H1 (cell line): ENCODE results near the gene TLE5. TPM values are rescaled to one million over a fixed set of nuclear protein-coding genes. Genes with fewer than 3 reads are reported as not detected.

Experiments
- CTCF ChIA-PET: fragments of 300-600 bp; sonication (Branson Sonifier 250); formaldehyde crosslinking; loops from one replicate; lab custom pipeline; 2021; ENCODE audit not compliant: partially characterized antibody; lab: Charles Lee
- POLR2A ChIA-PET: fragments of 300-600 bp; sonication (Branson Sonifier 250); formaldehyde crosslinking; loops from one replicate; lab custom pipeline; 2021; ENCODE audit warnings: inconsistent platforms; ENCODE audit not compliant: partially characterized antibody; lab: Charles Lee
- DNase-seq, 2 experiments: peaks; one replicate each; pipeline versions ENCODE4 v3.0.0 to v3.0.0-alpha.2; 2010 to 2022; ENCODE audit warnings: low spot score in 2 of 2, low read depth in 1 of 2, mixed read lengths in 1 of 2
- FAIRE-seq: peaks from 2 replicates; lab custom pipeline; 2011; peaks lifted over from hg19 to GRCh38; lab: Jason Lieb, UNC
- H2AFZ ChIP-seq: 2 replicates; pipeline ENCODE4 v1.8.1; 2012; ENCODE audit warnings: low read length, inconsistent platforms
- H2AK5ac ChIP-seq: 2 replicates; pipeline ENCODE4 v1.6.1; 2013; ENCODE audit warnings: low read depth, low read length
- H2BK120ac ChIP-seq: replicated peaks from 2 replicates; pipeline ENCODE3; 2013; ENCODE audit warnings: low read depth, low read length, inconsistent platforms
- H2BK12ac ChIP-seq: 2 replicates; pipeline ENCODE4 v1.6.1; 2013; ENCODE audit warnings: low read depth, low read length
- H2BK15ac ChIP-seq: 2 replicates; pipeline ENCODE4 v1.6.1; 2013; ENCODE audit warnings: low read length
- H2BK20ac ChIP-seq: 2 replicates; pipeline ENCODE4 v1.6.1; 2013; ENCODE audit warnings: low read length
- H2BK5ac ChIP-seq: 2 replicates; pipeline ENCODE4 v1.6.1; 2013; ENCODE audit warnings: low read depth, low read length
- H3K14ac ChIP-seq: 2 replicates; pipeline ENCODE4 v1.6.1; 2013; ENCODE audit warnings: inconsistent platforms; ENCODE audit not compliant: insufficient read length
- H3K18ac ChIP-seq: 2 replicates; pipeline ENCODE4 v1.6.1; 2013; ENCODE audit warnings: low read length; ENCODE audit errors: extremely low read depth
- H3K23ac ChIP-seq: 2 replicates; pipeline ENCODE4 v1.6.1; 2013; ENCODE audit warnings: inconsistent platforms; ENCODE audit not compliant: insufficient read length
- H3K23me2 ChIP-seq: 2 replicates; pipeline ENCODE4 v1.6.1; 2013; ENCODE audit warnings: low read depth, low read length
- H3K27ac ChIP-seq: 2 replicates; pipeline ENCODE4 v1.6.1; 2011; ENCODE audit warnings: low read depth, low read length, inconsistent platforms
- H3K27me3 ChIP-seq, 4 experiments: replicated peaks in 1 of 4; 1 replicate in 1 of 4; 2 replicates in 3 of 4; pipeline versions ENCODE4 v1.6.1 to v1.8.1; 2011 to 2013; ENCODE audit warnings: low read length in 3 of 4, mild to moderate bottlenecking in 3 of 4, inconsistent platforms in 2 of 4, mixed read lengths in 2 of 4, moderate library complexity in 1 of 4; ENCODE audit not compliant: control insufficient read depth in 3 of 4, insufficient read depth in 3 of 4; ENCODE audit errors: extremely low read depth in 1 of 4
- H3K36me3 ChIP-seq, 4 experiments: 2 replicates each; pipeline versions ENCODE4 v1.6.1 to v1.8.1; 2011 to 2013; ENCODE audit warnings: mild to moderate bottlenecking in 4 of 4, low read length in 3 of 4, moderate library complexity in 2 of 4, control low read depth in 1 of 4, inconsistent platforms in 1 of 4; ENCODE audit not compliant: insufficient read depth in 4 of 4, control insufficient read depth in 2 of 4
- H3K4ac ChIP-seq: replicated peaks from 2 replicates; pipeline ENCODE3; 2013; ENCODE audit warnings: low read length, low read depth, mixed read lengths, inconsistent platforms; ENCODE audit not compliant: insufficient read length
- H3K4me1 ChIP-seq, 4 experiments: replicated peaks in 1 of 4; 1 replicate in 1 of 4; 2 replicates in 3 of 4; pipeline versions ENCODE4 v1.6.1 to v1.8.1; 2011 to 2013; ENCODE audit warnings: low read length in 3 of 4, inconsistent platforms in 2 of 4, mixed read lengths in 1 of 4; ENCODE audit not compliant: insufficient read depth in 4 of 4, control insufficient read depth in 3 of 4
- H3K4me2 ChIP-seq, 2 experiments: 2 replicates each; pipeline versions ENCODE4 v1.6.1 to v1.8.1; 2011 to 2013; ENCODE audit warnings: low read depth in 2 of 2, low read length in 2 of 2, control low read depth in 1 of 2, inconsistent platforms in 1 of 2, mild to moderate bottlenecking in 1 of 2; ENCODE audit not compliant: insufficient read depth in 1 of 2
- H3K4me3 ChIP-seq, 4 experiments: fragments of 200-600, 300-600 bp in 1 of 4; sonication (generic), shearing (Covaris generic), sonication (Bioruptor Twin) in 1 of 4; 2 replicates each; pipeline versions ENCODE4 v1.5.1 to v1.8.1; 2011 to 2016; ENCODE audit warnings: low read length in 4 of 4, low read depth in 3 of 4, control low read depth in 2 of 4, inconsistent platforms in 2 of 4, mild to moderate bottlenecking in 2 of 4, mixed read lengths in 1 of 4, moderate library complexity in 1 of 4; ENCODE audit not compliant: insufficient read depth in 2 of 4; ENCODE audit errors: extremely low read depth in 1 of 4
- H3K56ac ChIP-seq: replicated peaks from 2 replicates; pipeline ENCODE3; 2013; ENCODE audit warnings: low read depth, mild to moderate bottlenecking, mixed read lengths, low read length, inconsistent platforms; ENCODE audit not compliant: insufficient read length
- H3K79me1 ChIP-seq: 2 replicates; pipeline ENCODE4 v1.6.1; 2013; ENCODE audit warnings: low read depth, low read length, control low read depth
- H3K79me2 ChIP-seq, 2 experiments: 2 replicates each; pipeline versions ENCODE4 v1.6.1 to v1.8.1; 2012 to 2013; ENCODE audit warnings: low read length in 2 of 2, mild to moderate bottlenecking in 2 of 2, inconsistent platforms in 1 of 2; ENCODE audit not compliant: insufficient read depth in 2 of 2, control insufficient read depth in 1 of 2
- H3K9ac ChIP-seq, 4 experiments: replicated peaks in 1 of 4; 1 replicate in 1 of 4; 2 replicates in 3 of 4; pipeline versions ENCODE4 v1.6.1 to v1.8.1; 2011 to 2013; ENCODE audit warnings: low read depth in 3 of 4, low read length in 3 of 4, control low read depth in 2 of 4, mild to moderate bottlenecking in 2 of 4, moderate library complexity in 2 of 4, inconsistent platforms in 1 of 4; ENCODE audit errors: extremely low read depth in 1 of 4
- H3K9me3 ChIP-seq, 2 experiments: 2 replicates each; pipeline versions ENCODE4 v1.6.1 to v1.8.1; 2012 to 2013; ENCODE audit warnings: mild to moderate bottlenecking in 2 of 2, moderate library complexity in 2 of 2, control low read depth in 1 of 2, inconsistent platforms in 1 of 2, low read depth in 1 of 2, low read length in 1 of 2, mixed read lengths in 1 of 2; ENCODE audit not compliant: insufficient read depth in 2 of 2
- H4K20me1 ChIP-seq, 2 experiments: replicated peaks in 1 of 2; 2 replicates each; pipeline versions ENCODE3 to v1.8.1; 2011 to 2013; ENCODE audit warnings: inconsistent platforms in 2 of 2, low read length in 2 of 2, mild to moderate bottlenecking in 1 of 2; ENCODE audit not compliant: insufficient read depth in 2 of 2, control insufficient read depth in 1 of 2
- H4K5ac ChIP-seq: 2 replicates; pipeline ENCODE4 v1.6.1; 2013; ENCODE audit warnings: low read length, low read depth, mixed read lengths, inconsistent platforms; ENCODE audit not compliant: insufficient read length
- H4K8ac ChIP-seq: 2 replicates; pipeline ENCODE4 v1.8.0; 2013; ENCODE audit warnings: mild to moderate bottlenecking, moderate library complexity, low read length, inconsistent platforms; ENCODE audit not compliant: insufficient read depth; ENCODE audit errors: extremely low read depth
- H4K91ac ChIP-seq: replicated peaks from 2 replicates; pipeline ENCODE3; 2013; ENCODE audit warnings: low read length, mixed read lengths, inconsistent platforms; ENCODE audit not compliant: insufficient read length
- CBX5 ChIP-seq: fragments of 300-800, 300-1000 bp; sonication (generic); IDR thresholded peaks from 2 replicates; pipeline ENCODE4 v1.7.1; 2016; ENCODE audit warnings: antibody characterized with exemption, low read length, low read depth
- EGR1 ChIP-seq: IDR thresholded peaks from 2 replicates; pipeline ENCODE4 v1.6.1; 2011; ENCODE audit warnings: low read depth, low read length, borderline replicate concordance
- HDAC2 ChIP-seq, 2 experiments: fragments of 300-600 bp in 1 of 2; sonication (generic) in 1 of 2; IDR thresholded peaks; 2 replicates each; pipeline ENCODE4 v1.6.1; 2011 to 2012; ENCODE audit warnings: low read depth in 2 of 2, low read length in 2 of 2, mild to moderate bottlenecking in 2 of 2, moderate library complexity in 2 of 2, borderline replicate concordance in 1 of 2, inconsistent platforms in 1 of 2
- MAX ChIP-seq: IDR thresholded peaks from 2 replicates; pipeline ENCODE4 v1.6.1; 2012; ENCODE audit warnings: inconsistent platforms
- POLR2AphosphoS5 ChIP-seq: IDR thresholded peaks from 2 replicates; pipeline ENCODE4 v1.6.1; 2011; ENCODE audit warnings: low read depth, low read length
- SRF ChIP-seq: IDR thresholded peaks from 2 replicates; pipeline ENCODE4 v1.6.1; 2011; ENCODE audit warnings: mild to moderate bottlenecking, low read depth, low read length, moderate library complexity
- WGBS, 2 experiments: shearing (Covaris generic) in 1 of 2; methylation state at CpG; one replicate each; pipeline versions ENCODE4 v1.1.6 to v1.1.7; 2013 to 2015; ENCODE audit warnings: low lambda C conversion rate in 2 of 2, mixed read lengths in 2 of 2, inconsistent platforms in 1 of 2, low coverage in 1 of 2, missing lambda C conversion rate in 1 of 2; ENCODE audit not compliant: insufficient replicate concordance in 2 of 2, insufficient coverage in 1 of 2, insufficient read length in 1 of 2; ENCODE audit errors: extremely low coverage in 1 of 2, missing lambda C conversion rate in 1 of 2; 5-methylcytosine and 5-hydroxymethylcytosine counted together
- polyA plus RNA-seq, 7 experiments: library from polyadenylated mRNA; depleted of rRNA in 3 of 7; stranded (reverse) in 5 of 7; unstranded in 2 of 7; fragments of >200 nt in 5 of 7; fragments of 200-250 nt in 2 of 7; gene quantifications; 1 replicate in 5 of 7; 2 replicates in 1 of 7; 4 replicates in 1 of 7; pipeline versions ENCODE4 v1.2.1 to v1.2.3, GENCODE V29; 2011 to 2013; ENCODE audit warnings: missing spikeins in 2 of 7, mixed read lengths in 2 of 7
- total RNA-seq: library from RNA; stranded (reverse); fragmentation: NEBNext Ultra II Directional; extraction: Animal tissue kit (Norgen Biotek cat#: 25700); gene quantifications from 2 replicates; pipeline ENCODE4 v1.2.1, GENCODE V29; 2021

TLE5 gene
- total and polyA plus RNA-seq, 2 of the 8 experiments (the other 6 are each of a cell fraction or from before 2014, with no cell fraction given) = 187 to 285 TPM

DNA sequence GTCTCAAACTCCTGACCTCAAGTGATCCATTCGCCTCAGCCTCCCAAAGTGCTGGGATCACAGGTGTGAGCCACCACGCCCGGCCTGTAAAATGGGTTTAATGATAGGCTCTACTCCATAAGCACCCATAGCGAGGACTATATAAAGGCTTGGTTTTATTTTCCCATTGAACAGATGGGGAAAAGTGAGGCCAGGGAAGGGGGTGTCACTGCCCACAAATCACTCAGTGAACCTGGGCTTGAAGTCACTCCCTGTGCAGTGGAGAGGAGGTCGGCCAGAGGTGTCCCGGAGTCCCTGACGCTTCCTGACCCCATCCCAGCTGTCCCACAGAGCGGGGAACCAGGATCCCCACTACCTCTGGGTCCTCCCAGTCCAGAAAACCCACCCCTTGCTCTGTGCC, 48.2 kb downstream of the TLE5 start:
- Histone ChIP-seq H3K79me1 (no peaks in the 10 kb centered on the region), H2BK20ac (no peak overlapping the region), H3K14ac (no peak overlapping the region), H2AK5ac (no peak overlapping the region), H2BK5ac (no peak overlapping the region), H2AFZ (no peak overlapping the region), H3K79me2 (no peaks in the 10 kb centered on the region), H3K36me3 (no peaks in the 10 kb centered on the region), H4K20me1 (no peaks in the 10 kb centered on the region), H3K18ac (no peak overlapping the region), H3K4ac (no peak overlapping the region), H2BK15ac (no peak overlapping the region), H3K4me1 (peaks cover 0 to 7% (median 0%) of the 10 kb centered on the region in 4 experiments; a peak in 3 of 7 replicates), H3K27me3 (no peaks in the 10 kb centered on the region), H4K5ac (no peak overlapping the region), H3K9ac (no peak overlapping the region), H4K91ac (no peak overlapping the region), H3K27ac (no peak overlapping the region), H3K9me3 (no peaks in the 10 kb centered on the region), H4K8ac (no peak overlapping the region), H3K56ac (no peak overlapping the region), H2BK12ac (no peak overlapping the region), H2BK120ac (no peak overlapping the region), H3K23ac (no peak overlapping the region), H3K4me2 (no peak overlapping the region), H3K23me2 (no peaks in the 10 kb centered on the region), H3K4me3 (no peak overlapping the region)
- DNase-seq = no peak
- ChIA-PET CTCF (interaction anchor here (1.1 kb wide), 1 partner anchor 11 kb away, joined by 3 read pairs; no protein-coding TSS in a partner anchor), POLR2A (interaction anchor here (0.8 to 2.5 kb wide), 3 partner anchors 9 to 38 kb away, joined by 3 to 9 read pairs (median 4); no protein-coding TSS in a partner anchor)
- 93% methylated on average over 8 of the region's 8 CpGs; no CpG with 5 or more reads in 1 of the 2 experiments for WGBS, 2 experiments
- no peak for FAIRE-seq
- TF ChIP-seq EGR1 (no peak), MAX (no peak), SRF (no peak), CBX5 (no peak), HDAC2 (IDR thresholded peaks at IDR 0.05; ENCODE audit: borderline replicate concordance in 1 of 2, low read depth in 2 of 2, low read length in 2 of 2) (no peak), POLR2AphosphoS5 (no peak)
